T1000 (cell line): ENCODE data around the gene ILK.

ENCODE experiments used
- DNase-seq: peaks from one replicate; lab custom pipeline; 2025; ENCODE audit warnings: mixed read lengths; lab: John Stamatoyannopoulos, UW

ILK gene

GRCh38 chr11:6636480-6636879 is 32.9 kb downstream of the ILK start:
- no peak for DNase-seq

GRCh38 chr11:6637871-6638270 is 34.3 kb downstream of the ILK start:
- DNase-seq: no peak

GRCh38 chr11:6638429-6638828 is 34.9 kb downstream of the ILK start:
- no peak for DNase-seq

- DNase-seq: no peak
Measured at GRCh38 chr11:6640036-6640984, 36.7 kb downstream of the ILK start.

GRCh38 chr11:6640985-6641701 is 37.6 kb downstream of the ILK start:
- no peak for DNase-seq

GRCh38 chr11:6642957-6643356 is 39.4 kb downstream of the ILK start:
- DNase-seq: no peak

- no peak for DNase-seq
Measured at GRCh38 chr11:6646071-6646470, 42.5 kb downstream of the ILK start.

- no peak for DNase-seq
Measured at GRCh38 chr11:6646576-6646917, 43.0 kb downstream of the ILK start.

- DNase-seq: no peak
Measured at GRCh38 chr11:6646918-6647679, 43.5 kb downstream of the ILK start.

GRCh38 chr11:6647836-6648235 is 44.3 kb downstream of the ILK start:
- no peak for DNase-seq

GRCh38 chr11:6648501-6648900 is 44.9 kb downstream of the ILK start:
- no peak for DNase-seq

GRCh38 chr11:6650104-6650503 is 46.5 kb downstream of the ILK start:
- no peak for DNase-seq

- DNase-seq: no peak
Measured at GRCh38 chr11:6650980-6651379, 47.4 kb downstream of the ILK start.

- no peak for DNase-seq
Measured at GRCh38 chr11:6652182-6652581, 48.6 kb downstream of the ILK start.

GRCh38 chr11:6653097-6653496 is 49.5 kb downstream of the ILK start:
- no peak for DNase-seq

- no peak for DNase-seq
Measured at GRCh38 chr11:6653656-6654055, 50.1 kb downstream of the ILK start.

GRCh38 chr11:6654281-6655019 is 50.9 kb downstream of the ILK start:
- no peak for DNase-seq

- DNase-seq: no peak
Measured at GRCh38 chr11:6655020-6655789, 51.6 kb downstream of the ILK start.

GRCh38 chr11:6655790-6656583 is 52.4 kb downstream of the ILK start, which contains the start of gene DCHS1:
TSS of gene DCHS1 (minus strand) at chr11:6655809. CDS start at chr11:6641613, 14,196 bp downstream.
- DNase-seq: no peak

- DNase-seq: no peak
Measured at GRCh38 chr11:6656584-6656915, 53.0 kb downstream of the ILK start.
